OCI-LY7 (cell line): ENCODE results near the gene CCDC102A. TPM values are rescaled to one million over a fixed set of nuclear protein-coding genes. Genes with fewer than 3 reads are reported as not detected.
A peak's percentile ranks its signal among the peaks of the same experiment; 100 is the strongest.

Experiments used
- BruUV-seq: library from RNA; stranded (reverse); fragments of 400-500 nt; replicated peaks from 2 replicates; lab custom pipeline; 2021; lab: Mats Ljungman, UMichigan
- CTCF ChIA-PET: fragments of 300-600 bp; sonication (Branson Sonifier 250); formaldehyde crosslinking; loops from one replicate; lab custom pipeline; 2022; ENCODE audit warnings: antibody characterized with exemption; ENCODE audit not compliant: unreplicated experiment; lab: Charles Lee
- POLR2A ChIA-PET: fragments of 300-600 bp; sonication (Branson Sonifier 250); formaldehyde crosslinking; loops from one replicate; lab custom pipeline; 2022; ENCODE audit warnings: antibody characterized with exemption; lab: Charles Lee
- DNase-seq: peaks from one replicate; pipeline ENCODE4 v3.0.0-alpha.2; 2015; ENCODE audit warnings: low spot score
- H2AFZ ChIP-seq: fragments of 200-600 bp; sonication (generic), shearing (Covaris generic); 2 replicates; pipeline ENCODE4 v1.6.1; 2014; ENCODE audit warnings: mild to moderate bottlenecking, antibody characterized with exemption, low read length, moderate library complexity
- H3K27ac ChIP-seq: fragments of 200-600 bp; sonication (generic); 2 replicates; pipeline ENCODE4 v1.5.1; 2014; ENCODE audit warnings: mixed run types, low read depth, mild to moderate bottlenecking, moderate library complexity, low read length, inconsistent platforms; ENCODE audit not compliant: poor library complexity, severe bottlenecking
- H3K36me3 ChIP-seq: fragments of 200-600 bp; sonication (generic); 2 replicates; pipeline ENCODE4 v1.6.1; 2014; ENCODE audit warnings: mild to moderate bottlenecking, antibody characterized with exemption, low read length, moderate library complexity, mixed read lengths; ENCODE audit not compliant: insufficient read depth
- H3K4me1 ChIP-seq: fragments of 200-600 bp; sonication (generic); 2 replicates; pipeline ENCODE4 v1.5.1; 2014; ENCODE audit warnings: mild to moderate bottlenecking, low read length; ENCODE audit not compliant: insufficient read depth, poor library complexity, severe bottlenecking
- H3K4me2 ChIP-seq: fragments of 200-600 bp; sonication (generic); 2 replicates; pipeline ENCODE4 v1.6.1; 2014; ENCODE audit warnings: mild to moderate bottlenecking, low read length
- H3K4me3 ChIP-seq: fragments of 200-600 bp; sonication (generic); 2 replicates; pipeline ENCODE4 v1.5.1; 2014; ENCODE audit warnings: mild to moderate bottlenecking, low read depth, low read length; ENCODE audit not compliant: poor library complexity, severe bottlenecking
- H3K79me2 ChIP-seq: fragments of 200-600 bp; sonication (generic); 2 replicates; pipeline ENCODE4 v1.6.1; 2016; ENCODE audit warnings: low read depth, mild to moderate bottlenecking, low read length, moderate library complexity, mixed read lengths; ENCODE audit not compliant: insufficient read depth
- H3K9me2 ChIP-seq: fragments of 200-600 bp; sonication (generic); 2 replicates; pipeline ENCODE4 v1.6.1; 2016; ENCODE audit warnings: mild to moderate bottlenecking, low read length, mixed read lengths; ENCODE audit not compliant: insufficient read depth
- H3K9me3 ChIP-seq: fragments of 200-600 bp; sonication (generic); 2 replicates; pipeline ENCODE4 v1.6.1; 2014; ENCODE audit warnings: mild to moderate bottlenecking, mixed run types, low read length, mixed read lengths
- H4K20me1 ChIP-seq: fragments of 200-600 bp; sonication (generic); 2 replicates; pipeline ENCODE4 v1.6.1; 2014; ENCODE audit warnings: mild to moderate bottlenecking, antibody characterized with exemption, low read length, moderate library complexity, mixed read lengths; ENCODE audit not compliant: insufficient read depth
- CTCF ChIP-seq: fragments of 200-600 bp; sonication (generic); conservative IDR thresholded peaks from 2 replicates; pipeline ENCODE4 v1.5.1; 2014; ENCODE audit warnings: mild to moderate bottlenecking, antibody characterized with exemption, low read length, moderate library complexity, mixed read lengths
- EZH2phosphoT487 ChIP-seq: fragments of 200-600 bp; sonication (generic); IDR thresholded peaks from 2 replicates; pipeline ENCODE4 v1.6.1; 2018; ENCODE audit warnings: low read depth, borderline replicate concordance, mild to moderate bottlenecking, mixed run types, antibody characterized with exemption, low read length, moderate library complexity, mixed read lengths
- intact Hi-C: fragments of 100-400 bp; cut with micrococcal nuclease; formaldehyde crosslinking; loops from one replicate; pipeline ENCODE4 v1.10.0; 2022; ENCODE audit not compliant: unreplicated experiment
- total RNA-seq, 2 experiments: library from RNA; depleted of rRNA in 1 of 2; stranded (reverse); fragments of >200 nt in 1 of 2; shearing (Covaris generic) in 1 of 2; gene quantifications; 2 replicates each; pipeline ENCODE4 v1.2.3, GENCODE V29; 2014 to 2022

CCDC102A gene
- total RNA-seq, 2 experiments from 2014 or later: 4.2 to 7.1 TPM

DNA sequence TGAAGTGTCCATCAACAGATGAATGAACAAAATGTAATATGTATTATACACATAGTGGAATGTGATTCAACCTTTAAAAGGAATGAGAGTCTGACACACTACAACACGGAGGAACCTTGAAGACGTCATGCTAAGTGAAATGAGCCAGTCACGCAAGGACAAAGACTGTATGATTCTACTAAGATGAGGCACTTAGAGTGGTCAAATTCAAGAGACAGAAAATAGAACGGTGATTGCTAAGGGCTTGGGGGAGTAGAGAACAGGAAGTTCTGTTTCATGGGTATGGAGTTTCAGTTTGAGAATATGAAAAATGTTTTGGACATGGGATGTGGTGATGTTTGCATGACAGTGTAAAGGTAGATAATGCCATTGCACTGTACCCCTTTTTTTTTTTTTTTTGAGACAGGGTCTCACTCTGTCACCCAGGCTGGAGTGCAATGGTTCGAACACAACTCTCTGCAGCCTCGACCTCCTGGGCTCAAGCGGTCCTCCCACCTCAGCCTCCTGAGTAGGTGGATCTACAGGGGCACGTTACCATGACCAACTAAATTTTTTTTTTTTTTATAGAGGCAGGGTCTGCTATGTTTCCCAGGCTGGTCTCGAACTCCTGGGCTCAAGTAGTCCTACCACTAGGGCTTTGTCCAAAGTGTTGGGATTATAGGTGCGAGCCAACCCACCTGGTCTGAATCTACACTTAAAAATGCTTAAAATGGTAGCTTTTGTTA lies 2.9 kb upstream of the CCDC102A start:
- Histone ChIP-seq H3K27ac (peak overlapping the region; percentile 75), H3K4me1 (peaks cover 89% of the 10 kb centered on the region), H3K9me2 (no peaks in the 10 kb centered on the region), H3K36me3 (no peaks in the 10 kb centered on the region), H3K9me3 (no peaks in the 10 kb centered on the region), H3K4me3 (peak overlapping the region; percentile 16), H3K4me2 (peak overlapping the region; percentile 85), H4K20me1 (0 out of 2 replicates have a peak, but pooled peaks cover 6% of the 10 kb centered on the region), H2AFZ (peak overlapping the region; percentile 51; the same call in 1 of the 2 replicates), H3K79me2 (no peaks in the 10 kb centered on the region)
- POLR2A ChIA-PET: interaction anchor here (0.7 to 3.3 kb wide), 2 partner anchors 16 to 204 kb away, joined by 5 to 14 read pairs; no protein-coding TSS in a partner anchor
- intact Hi-C loops: loop anchor here (5.0 kb wide), 1 partner anchor 77 kb away; the partner anchor contains the start of gene POLR2C
- DNase-seq: peak; percentile 40
- BruUV-seq: no TSS peak
- CTCF ChIA-PET: no interaction called here
- TF ChIP-seq CTCF (no peak), EZH2phosphoT487 (no peak)

DNA sequence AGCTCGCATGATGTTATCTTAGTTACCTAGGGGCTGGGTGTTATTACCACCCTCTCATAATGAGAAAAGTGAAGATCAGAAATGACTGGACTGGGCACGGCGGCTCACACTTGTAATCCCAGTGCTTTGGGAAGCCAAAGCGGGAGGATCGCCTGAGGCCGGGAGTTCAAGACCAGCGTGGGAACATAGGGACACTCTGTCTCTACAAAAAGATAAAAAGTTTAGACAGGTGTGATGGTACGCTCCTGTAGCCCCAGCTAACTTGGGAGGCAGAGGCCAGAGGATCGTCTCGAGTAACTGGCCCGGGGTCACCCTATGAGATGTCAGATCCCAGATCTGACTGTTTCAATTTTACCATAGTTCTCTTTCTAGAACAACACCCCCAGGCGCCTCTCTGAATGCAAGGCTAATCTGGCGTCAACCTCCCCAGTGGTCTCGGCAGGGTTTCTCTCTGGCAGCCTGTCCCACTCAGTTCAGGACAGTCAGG lies 1.9 kb upstream of the CCDC102A start:
- Histone ChIP-seq H3K4me2 (peak overlapping the region; percentile 85), H3K9me3 (no peaks in the 10 kb centered on the region), H2AFZ (peak overlapping the region; percentile 51; the same call in 1 of the 2 replicates), H3K9me2 (no peaks in the 10 kb centered on the region), H3K36me3 (no peaks in the 10 kb centered on the region), H3K79me2 (no peaks in the 10 kb centered on the region), H4K20me1 (no peaks in the 10 kb centered on the region), H3K4me3 (peak overlapping the region; percentile 74), H3K4me1 (peaks cover 89% of the 10 kb centered on the region), H3K27ac (peak overlapping the region; percentile 75)
- BruUV-seq: no TSS peak
- TF ChIP-seq EZH2phosphoT487 (no peak), CTCF (no peak)
- ChIA-PET CTCF (no interaction called here), POLR2A (interaction anchor here (1.5 to 3.3 kb wide), 3 partner anchors 7 to 15 kb away, joined by 4 to 14 read pairs (median 5); no protein-coding TSS in a partner anchor)
- intact Hi-C loops: loop anchor here (5.0 kb wide), 1 partner anchor 76 kb away; the partner anchor contains the start of gene POLR2C
- DNase-seq: no peak
